HEK293 (cell line): ENCODE data around the gene OXNAD1.

Source experiments
- BCL11A ChIP-seq: fragments of 450-650 bp; formaldehyde crosslinking; IDR thresholded peaks from 2 replicates; pipeline ENCODE4 v1.5.1; 2016; ENCODE audit warnings: low read depth, missing biosample characterization, missing genetic modification characterization
- BCL11B ChIP-seq: fragments of 450-650 bp; formaldehyde crosslinking; IDR thresholded peaks from 2 replicates; pipeline ENCODE4 v1.5.1; 2016; ENCODE audit warnings: low read depth, missing biosample characterization, missing genetic modification characterization
- FEZF1 ChIP-seq: fragments of 450-650 bp; formaldehyde crosslinking; IDR thresholded peaks from 2 replicates; pipeline ENCODE4 v1.5.1; 2016; ENCODE audit warnings: missing biosample characterization, missing genetic modification characterization
- GLIS1 ChIP-seq: fragments of 450-650 bp; formaldehyde crosslinking; IDR thresholded peaks from 2 replicates; pipeline ENCODE4 v1.5.1; 2016; ENCODE audit warnings: missing biosample characterization, missing genetic modification characterization
- KLF10 ChIP-seq: fragments of 450-650 bp; IDR thresholded peaks from 2 replicates; pipeline ENCODE4 v1.5.1; 2018; ENCODE audit warnings: missing biosample characterization, mild to moderate bottlenecking, missing genetic modification characterization
- KLF9 ChIP-seq: fragments of 450-650 bp; formaldehyde crosslinking; IDR thresholded peaks from 2 replicates; pipeline ENCODE4 v1.5.1; 2016; ENCODE audit warnings: missing biosample characterization, missing genetic modification characterization, low read depth
- SP7 ChIP-seq: fragments of 450-650 bp; formaldehyde crosslinking; IDR thresholded peaks from 2 replicates; pipeline ENCODE4 v1.5.1; 2016; ENCODE audit warnings: missing biosample characterization, missing genetic modification characterization
- TRIM28 ChIP-seq: IDR thresholded peaks from 2 replicates; pipeline ENCODE4 v1.6.1; 2011; ENCODE audit warnings: low read length, control low read depth, borderline replicate concordance
- ZBTB20 ChIP-seq: fragments of 450-650 bp; formaldehyde crosslinking; IDR thresholded peaks from 2 replicates; pipeline ENCODE4 v1.5.1; 2016; ENCODE audit warnings: missing biosample characterization, missing genetic modification characterization
- ZEB2 ChIP-seq: fragments of 450-650 bp; formaldehyde crosslinking; IDR thresholded peaks from 2 replicates; pipeline ENCODE4 v1.5.1; 2016; ENCODE audit warnings: missing biosample characterization, missing genetic modification characterization
- ZNF10 ChIP-seq: fragments of 450-650 bp; formaldehyde crosslinking; IDR thresholded peaks from 2 replicates; pipeline ENCODE4 v1.5.1; 2017; ENCODE audit warnings: missing biosample characterization, missing genetic modification characterization
- ZNF248 ChIP-seq: fragments of 450-650 bp; formaldehyde crosslinking; IDR thresholded peaks from 2 replicates; pipeline ENCODE4 v1.5.1; 2017; ENCODE audit warnings: missing biosample characterization, missing genetic modification characterization
- ZNF324 ChIP-seq: fragments of 450-650 bp; formaldehyde crosslinking; IDR thresholded peaks from 2 replicates; pipeline ENCODE4 v1.5.1; 2016; ENCODE audit warnings: missing biosample characterization, missing genetic modification characterization
- ZNF341 ChIP-seq: fragments of 450-650 bp; formaldehyde crosslinking; IDR thresholded peaks from 2 replicates; pipeline ENCODE4; 2016; ENCODE audit warnings: low read depth, missing biosample characterization, missing genetic modification characterization
- ZNF488 ChIP-seq: fragments of 450-650 bp; formaldehyde crosslinking; IDR thresholded peaks from 2 replicates; pipeline ENCODE4 v1.5.1; 2016; ENCODE audit warnings: missing biosample characterization, missing genetic modification characterization
- ZNF518A ChIP-seq: fragments of 450-650 bp; formaldehyde crosslinking; conservative IDR thresholded peaks from 2 replicates; pipeline ENCODE4 v1.5.1; 2016; ENCODE audit warnings: low read depth, missing biosample characterization, missing genetic modification characterization
- ZNF555 ChIP-seq: fragments of 450-650 bp; formaldehyde crosslinking; conservative IDR thresholded peaks from 2 replicates; pipeline ENCODE4 v1.5.1; 2017; ENCODE audit warnings: missing biosample characterization, mild to moderate bottlenecking, missing genetic modification characterization, inconsistent platforms
- ZNF580 ChIP-seq: fragments of 450-650 bp; formaldehyde crosslinking; IDR thresholded peaks from 2 replicates; pipeline ENCODE4 v1.5.1; 2016; ENCODE audit warnings: missing biosample characterization, missing genetic modification characterization
- ZNF596 ChIP-seq: fragments of 450-650 bp; IDR thresholded peaks from 2 replicates; pipeline ENCODE4 v1.5.0; 2018; ENCODE audit warnings: missing biosample characterization, mild to moderate bottlenecking, missing genetic modification characterization, moderate library complexity
- ZNF610 ChIP-seq: fragments of 450-650 bp; formaldehyde crosslinking; IDR thresholded peaks from 2 replicates; pipeline ENCODE4 v1.5.1; 2016; ENCODE audit warnings: missing biosample characterization, missing genetic modification characterization, borderline replicate concordance
- ZNF76 ChIP-seq: fragments of 450-650 bp; formaldehyde crosslinking; IDR thresholded peaks from 2 replicates; pipeline ENCODE4; 2016; ENCODE audit warnings: low read depth, missing biosample characterization, missing genetic modification characterization, borderline replicate concordance
- ZNF777 ChIP-seq: fragments of 450-650 bp; formaldehyde crosslinking; IDR thresholded peaks from 2 replicates; pipeline ENCODE4 v1.5.1; 2017; ENCODE audit warnings: missing biosample characterization, missing genetic modification characterization, borderline replicate concordance
- ZNF792 ChIP-seq: fragments of 450-650 bp; formaldehyde crosslinking; IDR thresholded peaks from 2 replicates; pipeline ENCODE4 v1.5.1; 2016; ENCODE audit warnings: missing biosample characterization, missing genetic modification characterization
- ZXDB ChIP-seq: fragments of 450-650 bp; formaldehyde crosslinking; IDR thresholded peaks from 2 replicates; pipeline ENCODE4 v1.5.1; 2016; ENCODE audit warnings: missing biosample characterization, missing genetic modification characterization
- TF ChIP-seq, protein P1 (sequence below): fragments of 450-650 bp; formaldehyde crosslinking; IDR thresholded peaks from 2 replicates; pipeline ENCODE4 v1.5.1; 2017; ENCODE audit warnings: missing biosample characterization, missing genetic modification characterization
- TF ChIP-seq, protein P2 (sequence below): IDR thresholded peaks from 2 replicates; pipeline ENCODE4 v1.6.1; 2011; ENCODE audit warnings: mild to moderate bottlenecking, low read depth, low read length, borderline replicate concordance
- TF ChIP-seq, protein P3 (sequence below): fragments of 450-650 bp; formaldehyde crosslinking; conservative IDR thresholded peaks from 2 replicates; pipeline ENCODE4 v1.5.1; 2016; ENCODE audit warnings: low read depth, missing biosample characterization, missing genetic modification characterization

Gene OXNAD1

DNA sequence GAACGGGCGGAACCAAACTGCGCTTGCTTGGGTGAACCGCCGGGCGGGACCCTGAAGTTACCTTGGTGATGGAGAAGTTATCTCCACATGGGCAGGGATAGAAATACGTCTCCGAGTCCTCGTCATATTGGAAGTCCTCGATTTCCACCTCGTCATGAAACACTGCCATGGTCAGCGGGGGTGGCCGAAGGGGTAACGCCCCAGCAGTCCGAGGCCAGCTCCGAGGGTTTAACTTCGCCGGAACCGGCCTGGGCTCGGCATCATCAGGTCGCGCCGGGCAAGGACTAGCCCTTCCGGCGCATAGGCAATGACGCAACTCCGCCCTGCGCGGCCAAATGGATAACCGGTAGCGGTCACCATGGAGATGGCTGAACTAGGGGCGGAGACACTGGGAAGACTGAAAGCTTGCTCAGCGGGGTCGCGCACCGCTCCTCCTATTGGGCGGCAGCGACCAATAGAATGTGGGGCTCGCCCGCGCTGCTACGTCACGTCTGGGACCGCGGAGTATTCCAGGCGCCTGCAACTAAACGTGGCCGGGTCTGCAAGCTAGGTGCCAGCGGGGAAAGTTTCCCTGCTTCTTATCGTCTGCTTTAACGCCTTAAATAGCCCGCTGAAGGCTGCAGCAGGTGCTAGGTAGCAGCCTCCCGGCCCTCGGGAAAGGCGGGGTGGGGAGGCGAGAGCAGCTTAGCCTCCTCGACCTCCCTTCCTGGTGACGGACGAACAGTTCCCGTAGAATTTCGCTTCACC is at the start of gene OXNAD1, which contains the start of gene DPH3 (continued):
- TF ChIP-seq ZNF76 (tag by site-specific recombination) (peak; percentile 82; the same call in 1 of the 2 replicates), ZNF555 (tag by site-specific recombination) (no peak), ZNF518A (tag by site-specific recombination) (peak; percentile 91), ZNF10 (tag by site-specific recombination) (peak; percentile 92), ZEB2 (peak; percentile 66; the same call in 1 of the 2 replicates), ZNF596 (tag by site-specific recombination) (no peak), ZNF488 (tag by site-specific recombination) (no peak; the same call in 1 of the 2 replicates), SP7 (tag by site-specific recombination) (peak; percentile 83; the same call in 1 of the 2 replicates), FEZF1 (tag by site-specific recombination) (peak; percentile 13; the same call in 1 of the 2 replicates), ZNF777 (tag by site-specific recombination) (no peak), ZNF341 (tag by site-specific recombination) (peak; percentile 44; the same call in 1 of the 2 replicates), BCL11A (tag by site-specific recombination) (0 out of 2 replicates have a peak, but pooled peaks have one; percentile 28), KLF9 (tag by site-specific recombination) (peak; percentile 63), KLF10 (tag by site-specific recombination) (peak; percentile 100), TRIM28 (no peak), GLIS1 (tag by site-specific recombination) (peak; percentile 47), ZNF610 (tag by site-specific recombination) (0 out of 2 replicates have a peak, but pooled peaks have one; percentile 34), ZNF324 (tag by site-specific recombination) (peak; percentile 73), ZNF792 (tag by site-specific recombination) (no peak), ZBTB20 (tag by site-specific recombination) (peak; percentile 85), ZXDB (tag by site-specific recombination) (peak; percentile 95), ZNF580 (tag by site-specific recombination) (peak; percentile 89), BCL11B (tag by site-specific recombination) (peak; percentile 80; the same call in 1 of the 2 replicates), ZNF248 (no peak)
- TF ChIP-seq, protein P1, sequence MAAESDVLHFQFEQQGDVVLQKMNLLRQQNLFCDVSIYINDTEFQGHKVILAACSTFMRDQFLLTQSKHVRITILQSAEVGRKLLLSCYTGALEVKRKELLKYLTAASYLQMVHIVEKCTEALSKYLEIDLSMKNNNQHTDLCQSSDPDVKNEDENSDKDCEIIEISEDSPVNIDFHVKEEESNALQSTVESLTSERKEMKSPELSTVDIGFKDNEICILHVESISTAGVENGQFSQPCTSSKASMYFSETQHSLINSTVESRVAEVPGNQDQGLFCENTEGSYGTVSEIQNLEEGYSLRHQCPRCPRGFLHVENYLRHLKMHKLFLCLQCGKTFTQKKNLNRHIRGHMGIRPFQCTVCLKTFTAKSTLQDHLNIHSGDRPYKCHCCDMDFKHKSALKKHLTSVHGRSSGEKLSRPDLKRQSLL (tag by site-specific recombination): no peak
- TF ChIP-seq, protein P2, sequence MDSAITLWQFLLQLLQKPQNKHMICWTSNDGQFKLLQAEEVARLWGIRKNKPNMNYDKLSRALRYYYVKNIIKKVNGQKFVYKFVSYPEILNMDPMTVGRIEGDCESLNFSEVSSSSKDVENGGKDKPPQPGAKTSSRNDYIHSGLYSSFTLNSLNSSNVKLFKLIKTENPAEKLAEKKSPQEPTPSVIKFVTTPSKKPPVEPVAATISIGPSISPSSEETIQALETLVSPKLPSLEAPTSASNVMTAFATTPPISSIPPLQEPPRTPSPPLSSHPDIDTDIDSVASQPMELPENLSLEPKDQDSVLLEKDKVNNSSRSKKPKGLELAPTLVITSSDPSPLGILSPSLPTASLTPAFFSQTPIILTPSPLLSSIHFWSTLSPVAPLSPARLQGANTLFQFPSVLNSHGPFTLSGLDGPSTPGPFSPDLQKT: peak; percentile 87
- TF ChIP-seq, protein P3, sequence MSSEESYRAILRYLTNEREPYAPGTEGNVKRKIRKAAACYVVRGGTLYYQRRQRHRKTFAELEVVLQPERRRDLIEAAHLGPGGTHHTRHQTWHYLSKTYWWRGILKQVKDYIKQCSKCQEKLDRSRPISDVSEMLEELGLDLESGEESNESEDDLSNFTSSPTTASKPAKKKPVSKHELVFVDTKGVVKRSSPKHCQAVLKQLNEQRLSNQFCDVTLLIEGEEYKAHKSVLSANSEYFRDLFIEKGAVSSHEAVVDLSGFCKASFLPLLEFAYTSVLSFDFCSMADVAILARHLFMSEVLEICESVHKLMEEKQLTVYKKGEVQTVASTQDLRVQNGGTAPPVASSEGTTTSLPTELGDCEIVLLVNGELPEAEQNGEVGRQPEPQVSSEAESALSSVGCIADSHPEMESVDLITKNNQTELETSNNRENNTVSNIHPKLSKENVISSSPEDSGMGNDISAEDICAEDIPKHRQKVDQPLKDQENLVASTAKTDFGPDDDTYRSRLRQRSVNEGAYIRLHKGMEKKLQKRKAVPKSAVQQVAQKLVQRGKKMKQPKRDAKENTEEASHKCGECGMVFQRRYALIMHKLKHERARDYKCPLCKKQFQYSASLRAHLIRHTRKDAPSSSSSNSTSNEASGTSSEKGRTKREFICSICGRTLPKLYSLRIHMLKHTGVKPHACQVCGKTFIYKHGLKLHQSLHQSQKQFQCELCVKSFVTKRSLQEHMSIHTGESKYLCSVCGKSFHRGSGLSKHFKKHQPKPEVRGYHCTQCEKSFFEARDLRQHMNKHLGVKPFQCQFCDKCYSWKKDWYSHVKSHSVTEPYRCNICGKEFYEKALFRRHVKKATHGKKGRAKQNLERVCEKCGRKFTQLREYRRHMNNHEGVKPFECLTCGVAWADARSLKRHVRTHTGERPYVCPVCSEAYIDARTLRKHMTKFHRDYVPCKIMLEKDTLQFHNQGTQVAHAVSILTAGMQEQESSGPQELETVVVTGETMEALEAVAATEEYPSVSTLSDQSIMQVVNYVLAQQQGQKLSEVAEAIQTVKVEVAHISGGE: peak; percentile 95
